VCaP (cell line): Measurements from ENCODE around the gene DIRAS1.

ENCODE experiments used
- H3K27ac ChIP-seq: fragments of 450-650 bp; 2 replicates; pipeline ENCODE4 v1.5.1; 2017
- CTCF ChIP-seq: fragments of 450-650 bp; conservative IDR thresholded peaks from 2 replicates; pipeline ENCODE4 v1.5.1; 2017; ENCODE audit warnings: mild to moderate bottlenecking, moderate library complexity

The DIRAS1 gene

GRCh38 chr19:2759362-2759761 is 38.2 kb upstream of the DIRAS1 start:
- H3K27ac ChIP-seq: no peak overlapping the region
- TF ChIP-seq CTCF: no peak

GRCh38 chr19:2758601-2759313 is 37.6 kb upstream of the DIRAS1 start:
- no peak for TF ChIP-seq CTCF
- no peak overlapping the region for H3K27ac ChIP-seq

GRCh38 chr19:2756921-2757881 is 36.0 kb upstream of the DIRAS1 start:
- no peak overlapping the region for H3K27ac ChIP-seq
- no peak for TF ChIP-seq CTCF

- no peak for TF ChIP-seq CTCF
- H3K27ac ChIP-seq: no peak overlapping the region
Observed at GRCh38 chr19:2756477-2756876, 35.3 kb upstream of the DIRAS1 start.

- H3K27ac ChIP-seq: no peak overlapping the region
- TF ChIP-seq CTCF: no peak
Observed at GRCh38 chr19:2755811-2756210, 34.6 kb upstream of the DIRAS1 start.

GRCh38 chr19:2755448-2755705 is 34.2 kb upstream of the DIRAS1 start:
- H3K27ac ChIP-seq: no peak overlapping the region
- no peak for TF ChIP-seq CTCF

GRCh38 chr19:2754659-2755447 is 33.7 kb upstream of the DIRAS1 start:
- no peak overlapping the region for H3K27ac ChIP-seq
- no peak for TF ChIP-seq CTCF
